ENCODE results near the gene MFSD6L.
A peak's percentile ranks its signal among the peaks of the same experiment; 100 is the strongest.

Gene MFSD6L

DNA sequence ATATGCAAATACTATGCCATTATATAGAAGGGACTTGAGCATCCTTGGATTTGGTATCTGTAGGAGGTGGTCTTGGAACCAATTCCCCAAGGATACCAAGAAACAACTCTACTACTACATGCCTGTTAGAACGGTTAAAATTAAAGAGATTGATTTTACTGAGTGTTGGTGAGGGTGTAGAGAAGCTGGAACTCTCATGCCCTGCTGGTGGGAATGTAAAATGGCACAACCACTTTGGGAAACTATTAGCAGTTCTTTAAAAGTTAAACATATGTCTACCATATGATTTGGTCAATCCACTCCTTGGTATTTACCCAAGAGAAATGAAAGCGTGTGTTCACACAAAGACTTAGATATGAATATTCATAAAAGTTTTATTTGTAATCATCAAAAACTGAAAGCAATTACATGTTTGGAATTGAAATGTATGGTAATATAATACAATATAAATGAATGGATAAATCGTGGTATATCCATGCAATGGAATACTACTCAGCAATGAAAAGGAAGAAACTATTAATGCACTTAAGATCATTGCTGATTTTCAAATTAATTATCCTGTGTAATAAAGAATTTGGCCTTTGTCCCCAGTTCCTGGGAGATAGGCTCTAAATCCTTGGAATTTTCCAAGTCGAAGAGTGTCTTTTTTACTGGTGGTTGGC lies 7.8 kb downstream of the MFSD6L start:
- DNase-seq, result no peak

DNA sequence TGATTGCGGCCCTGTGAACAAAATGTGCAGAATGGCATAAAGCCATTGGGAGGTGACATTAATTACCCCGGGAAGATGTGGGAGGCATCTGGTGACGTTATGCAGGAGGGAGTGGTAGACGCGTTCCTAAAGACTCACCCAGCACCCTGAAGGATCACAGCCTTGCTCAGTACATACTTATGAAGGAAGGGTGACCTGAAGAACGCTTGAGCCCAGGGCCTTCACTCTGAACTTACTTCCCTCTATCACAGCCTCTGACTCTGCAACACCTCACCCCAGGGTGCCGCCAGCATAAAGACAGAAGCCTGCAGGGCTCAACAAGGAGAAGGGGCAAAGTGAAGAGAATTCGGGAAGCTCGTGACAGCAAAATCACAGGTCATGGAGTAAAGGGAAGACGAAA lies 9.4 kb downstream of the MFSD6L start:
- DNase-seq, result no peak

DNA sequence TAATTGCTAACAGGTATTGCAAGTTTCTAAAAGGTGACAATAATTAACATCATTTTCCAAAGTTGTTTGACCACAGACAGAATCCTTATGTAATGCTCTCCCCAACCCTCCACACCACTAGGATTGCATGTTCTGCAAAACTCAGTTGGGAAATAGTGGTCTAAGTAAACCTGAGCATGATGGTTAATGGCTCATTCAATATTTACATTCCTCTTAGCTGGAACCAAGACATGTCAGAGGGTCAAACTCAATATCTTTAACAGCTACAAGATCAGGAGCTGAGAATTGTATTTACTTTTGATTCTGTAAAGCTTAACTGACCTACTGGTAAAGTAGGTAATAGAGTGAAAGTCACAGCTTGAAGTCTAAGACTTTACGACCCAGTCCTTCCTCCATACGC lies 10.2 kb downstream of the MFSD6L start:
- no peak for DNase-seq

DNA sequence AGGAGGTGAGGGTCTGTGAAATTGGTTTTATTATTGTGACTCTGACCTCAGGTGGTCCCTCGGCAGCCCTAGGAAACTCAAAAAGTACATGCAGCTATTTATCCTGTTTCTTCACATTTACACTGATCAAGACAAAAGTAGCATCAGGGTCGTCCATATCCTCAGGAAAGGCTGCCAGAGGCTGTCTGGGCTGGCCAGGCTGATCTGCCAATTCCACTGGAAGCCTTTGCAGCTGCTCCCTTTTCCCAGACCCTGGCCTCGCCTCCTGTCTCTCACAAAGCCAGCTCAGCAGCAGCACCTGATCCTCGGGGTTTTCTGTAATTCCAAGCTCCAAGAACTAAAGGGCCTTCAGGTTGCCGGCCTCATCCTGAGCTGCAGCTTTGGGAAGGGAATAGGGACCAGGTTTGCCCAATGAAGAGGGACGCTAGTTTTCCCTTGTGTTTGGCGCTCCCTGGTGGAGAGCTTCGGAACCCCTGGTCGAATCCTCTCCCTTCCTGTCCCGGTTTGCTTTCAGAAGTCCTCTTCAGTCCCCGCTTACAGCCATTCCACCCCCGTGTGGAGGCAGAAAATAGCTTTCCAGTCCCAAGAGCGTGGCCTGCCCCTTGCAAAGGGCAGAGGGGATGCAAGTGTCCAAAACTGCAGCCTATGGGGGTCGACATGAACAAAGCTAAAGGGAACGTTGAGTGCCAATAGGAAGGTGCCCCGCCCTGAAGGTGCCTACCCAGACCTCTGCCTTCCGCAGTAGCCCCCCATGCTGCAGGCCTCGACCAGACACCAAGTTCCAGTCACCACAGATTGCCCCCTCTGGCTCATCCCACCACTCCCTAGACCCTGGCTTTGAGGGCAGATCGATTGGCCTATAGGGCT lies 13.4 kb downstream of the MFSD6L start:
- DNase-seq, result peak; percentile 10

DNA sequence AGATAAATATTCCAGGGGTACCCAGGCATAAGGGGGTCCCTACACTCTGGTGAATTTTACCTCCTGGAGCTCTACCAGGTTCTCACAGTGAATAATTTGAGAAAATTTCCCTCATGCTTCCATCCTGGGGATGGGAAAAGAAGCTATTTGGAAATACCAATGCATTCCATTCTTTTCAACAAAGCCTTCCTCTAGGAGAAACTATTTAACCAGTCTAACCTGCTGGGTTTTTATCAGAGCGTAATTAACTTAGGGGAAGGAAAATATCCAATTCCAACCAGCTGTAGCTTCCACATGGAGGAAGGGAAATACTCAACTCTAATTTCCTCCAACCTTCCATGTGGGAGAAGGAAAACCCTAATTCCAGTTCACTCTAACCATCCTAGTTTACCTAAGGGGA lies 17.0 kb downstream of the MFSD6L start:
- DNase-seq, result no peak

DNA sequence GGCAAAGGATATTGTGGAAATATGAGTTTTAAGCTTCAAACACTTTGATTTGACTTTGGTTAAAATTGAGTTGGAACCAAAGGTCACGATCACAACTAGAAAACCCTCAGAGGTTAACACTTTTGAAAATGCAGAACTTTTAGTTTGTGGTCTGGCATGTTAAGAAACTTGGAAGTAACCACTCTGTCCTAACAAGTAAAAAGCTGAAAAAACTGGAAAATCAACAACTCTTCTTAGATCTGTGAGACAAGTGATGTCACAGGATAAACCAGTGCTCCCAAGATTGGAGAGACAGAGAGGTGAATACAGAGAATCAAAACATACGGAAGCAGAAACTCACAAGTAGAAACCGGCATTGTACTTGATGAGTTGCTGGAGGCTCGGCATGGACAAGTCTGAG lies 17.4 kb downstream of the MFSD6L start:
- no peak for DNase-seq

DNA sequence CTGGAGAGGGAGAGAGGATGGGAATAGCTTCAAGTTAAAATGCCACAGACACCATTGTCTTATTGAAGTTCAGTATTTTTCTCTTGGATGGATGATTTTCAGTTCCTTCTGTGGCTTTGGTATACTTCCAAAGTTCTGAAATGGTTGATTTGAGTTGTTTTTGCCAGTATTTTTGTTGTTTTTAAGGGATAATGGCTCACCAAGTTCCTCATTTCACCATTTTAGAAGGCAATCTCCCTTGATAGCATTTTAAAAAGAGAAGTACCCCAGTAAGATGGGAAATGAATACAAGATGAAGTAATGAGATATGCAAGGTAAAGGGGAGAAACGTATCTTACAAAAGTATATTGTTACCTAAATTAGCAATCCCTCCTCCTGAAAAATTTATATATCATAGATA lies 22.3 kb downstream of the MFSD6L start:
- DNase-seq, result no peak

DNA sequence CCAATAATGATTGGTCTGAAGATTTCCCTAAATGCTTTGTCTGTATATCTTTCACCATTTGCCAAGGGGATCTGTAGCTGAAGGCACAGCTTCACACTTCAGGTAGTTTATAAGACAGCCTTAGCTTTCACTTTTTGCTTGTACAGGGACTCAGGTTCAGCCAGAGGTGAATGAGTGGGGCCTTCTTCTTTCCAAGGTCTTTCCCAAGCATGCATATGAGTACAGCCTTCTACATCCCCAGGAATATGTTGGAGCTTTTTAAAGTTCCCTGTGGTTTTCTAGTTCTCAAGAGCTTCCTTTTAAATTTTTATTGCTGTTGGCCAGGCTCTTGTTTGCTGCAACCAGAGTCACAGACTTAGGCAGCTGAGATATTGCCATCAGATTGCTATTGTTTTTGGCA lies 22.9 kb downstream of the MFSD6L start:
- no peak for DNase-seq

DNA sequence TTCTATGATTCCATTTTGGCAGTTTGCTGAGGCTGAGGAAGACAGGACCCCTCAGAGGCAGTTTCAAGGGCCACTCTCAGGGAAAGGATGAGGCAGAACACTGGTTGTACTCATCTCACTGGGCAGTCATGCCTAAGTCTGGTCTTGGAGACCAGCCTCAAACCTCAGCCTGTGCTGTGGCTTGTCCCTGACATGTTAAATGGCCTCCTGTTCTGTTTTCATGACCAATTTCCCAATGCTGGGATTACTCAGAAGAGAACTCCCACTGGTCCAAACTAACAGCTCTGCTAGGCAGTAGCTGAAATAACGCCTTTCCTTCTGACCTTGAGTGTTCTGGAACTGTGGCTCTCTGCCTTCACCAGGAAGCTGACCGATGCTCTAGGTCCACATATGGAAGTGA lies 32.4 kb downstream of the MFSD6L start:
- DNase-seq, result no peak

DNA sequence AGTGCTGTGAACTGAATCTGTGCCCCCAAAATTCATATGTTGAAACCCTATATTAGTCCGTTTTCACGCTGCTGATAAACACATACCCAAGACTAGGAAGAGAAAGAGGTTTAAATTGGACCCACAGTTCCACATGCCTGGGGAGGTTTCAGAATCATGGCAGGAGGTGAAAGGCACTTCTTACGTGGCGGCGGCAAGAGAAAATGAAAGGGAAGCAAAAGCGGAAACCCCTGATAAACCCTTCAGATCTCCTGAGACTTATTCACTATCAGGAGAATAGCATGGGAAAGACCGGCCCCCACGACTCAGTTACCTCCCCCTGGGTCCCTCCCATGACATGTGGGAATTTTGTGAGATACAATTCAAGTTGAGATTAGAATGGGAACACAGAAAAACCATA lies 37.2 kb downstream of the MFSD6L start:
- no peak for DNase-seq

DNA sequence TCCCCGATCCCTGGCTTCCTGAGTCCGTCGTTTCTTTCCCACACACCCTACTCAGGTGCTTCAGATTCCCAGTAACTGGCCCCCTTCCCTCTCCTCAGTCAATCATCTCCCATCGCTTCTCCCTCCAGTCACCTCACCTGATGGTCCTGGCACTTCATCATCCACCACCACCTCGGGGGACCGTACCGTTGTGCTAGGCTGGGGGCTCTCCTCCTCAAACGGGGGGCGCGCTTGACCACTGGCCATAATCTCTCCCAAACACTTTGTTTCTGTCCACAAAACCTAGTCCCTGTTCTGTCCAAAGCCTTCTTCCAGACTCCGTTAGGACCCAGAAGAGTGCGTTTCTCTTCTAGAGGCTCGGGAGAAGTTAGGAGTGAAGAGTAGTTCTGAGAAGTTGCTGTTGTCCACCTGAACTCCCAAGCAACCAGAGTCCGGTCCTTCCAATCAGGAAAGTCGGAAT lies 41.0 kb downstream of the MFSD6L start, which contains the start of gene SPDYE4:
TSS of gene SPDYE4 (minus strand) at position 410 of the 460 bp plus-strand sequence. CDS start at position 246, 164 bp downstream.
- no peak for DNase-seq

DNA sequence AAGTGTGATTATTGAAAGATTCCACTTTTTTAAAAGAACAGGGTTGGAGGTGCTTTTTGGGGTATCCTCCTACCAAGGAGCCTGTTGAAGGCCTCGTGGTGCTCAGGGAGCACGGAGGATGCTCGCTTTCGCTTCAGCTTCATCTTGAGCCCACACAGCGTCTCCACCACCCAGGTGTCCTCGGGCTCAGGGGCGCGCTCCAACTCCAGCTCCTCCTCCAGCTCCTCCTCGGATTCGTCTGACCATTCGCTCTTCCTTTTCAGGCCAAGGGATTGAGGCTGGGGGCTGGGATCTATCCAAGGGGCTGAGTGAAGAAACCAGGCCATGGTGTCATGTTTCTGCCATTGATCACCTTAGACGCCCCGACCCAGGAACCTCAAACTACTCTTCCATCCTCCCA lies 42.0 kb downstream of the MFSD6L start:
- no peak for DNase-seq

DNA sequence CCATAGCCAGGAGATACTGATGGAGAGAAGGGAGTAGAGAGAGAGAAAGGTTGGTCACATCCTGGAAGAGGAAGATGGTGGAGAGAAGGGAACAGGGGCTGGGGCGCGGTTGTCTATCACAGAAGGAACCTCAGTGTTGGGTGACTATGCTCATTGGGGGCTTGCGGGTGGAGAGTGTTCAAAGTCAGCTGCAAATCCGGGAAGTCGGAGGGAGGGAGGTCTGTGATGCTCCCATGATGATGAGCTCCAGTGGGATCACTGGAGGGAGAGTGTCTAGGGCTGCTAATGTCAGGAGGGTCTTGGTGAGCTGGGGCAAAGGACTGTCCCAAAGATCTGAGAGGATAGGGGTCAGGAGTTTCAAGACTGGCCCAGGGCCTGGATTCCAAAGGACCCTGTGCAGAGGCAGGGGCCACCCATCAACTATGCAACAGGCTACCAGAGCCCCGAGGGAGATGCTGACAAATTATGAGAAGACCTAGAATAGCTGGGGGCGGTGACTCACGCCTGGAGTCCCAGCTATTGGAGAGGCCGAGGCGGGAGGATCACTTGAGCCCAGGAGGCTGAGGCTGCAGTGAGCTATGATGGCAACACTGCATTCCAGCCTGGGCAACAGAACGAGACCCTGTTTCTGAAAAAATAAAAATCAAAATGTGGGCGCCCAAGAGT lies 43.4 kb downstream of the MFSD6L start:
- DNase-seq, result no peak

DNA sequence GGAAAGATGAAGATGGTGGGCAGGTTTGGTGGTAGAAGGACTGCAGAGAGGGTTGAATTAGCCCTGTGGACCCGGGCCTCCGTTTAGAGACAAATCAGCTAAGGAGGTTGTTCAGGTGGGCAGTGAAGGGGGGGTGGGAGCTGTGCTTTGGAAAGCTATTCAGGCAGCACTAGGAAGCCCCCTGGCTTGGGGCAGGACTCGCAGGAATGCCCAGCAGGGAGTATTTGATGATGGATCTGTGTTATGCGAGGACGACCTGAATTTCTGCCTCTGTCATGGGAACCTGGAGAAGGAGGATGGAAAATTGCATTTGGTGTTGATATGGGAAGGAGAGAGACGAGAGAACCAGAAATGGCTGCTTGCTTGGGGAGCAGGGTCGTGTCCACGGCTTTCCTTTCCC lies 44.3 kb downstream of the MFSD6L start:
- DNase-seq, result no peak

DNA sequence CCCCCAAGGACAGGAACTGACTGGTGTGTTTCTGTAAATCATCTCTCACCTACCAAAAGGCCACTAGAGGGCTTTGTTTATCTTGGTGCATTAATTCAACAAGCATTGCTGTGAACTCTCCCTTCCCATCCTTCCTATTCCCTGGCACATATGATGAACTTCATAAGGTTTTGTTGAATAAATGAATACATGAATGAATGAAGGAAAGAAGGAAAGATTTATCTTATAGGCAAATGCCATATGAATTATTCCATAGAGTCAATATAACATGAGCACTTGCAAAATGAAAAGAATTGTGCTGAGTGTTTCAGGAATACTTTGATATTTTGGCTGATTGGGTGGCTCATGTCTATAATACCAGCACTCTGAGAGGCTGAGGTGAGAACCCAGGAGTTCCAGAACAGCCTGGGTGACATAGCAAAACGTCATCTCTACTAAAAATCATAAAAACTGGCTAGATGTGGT lies 45.2 kb downstream of the MFSD6L start:
- DNase-seq, result no peak

DNA sequence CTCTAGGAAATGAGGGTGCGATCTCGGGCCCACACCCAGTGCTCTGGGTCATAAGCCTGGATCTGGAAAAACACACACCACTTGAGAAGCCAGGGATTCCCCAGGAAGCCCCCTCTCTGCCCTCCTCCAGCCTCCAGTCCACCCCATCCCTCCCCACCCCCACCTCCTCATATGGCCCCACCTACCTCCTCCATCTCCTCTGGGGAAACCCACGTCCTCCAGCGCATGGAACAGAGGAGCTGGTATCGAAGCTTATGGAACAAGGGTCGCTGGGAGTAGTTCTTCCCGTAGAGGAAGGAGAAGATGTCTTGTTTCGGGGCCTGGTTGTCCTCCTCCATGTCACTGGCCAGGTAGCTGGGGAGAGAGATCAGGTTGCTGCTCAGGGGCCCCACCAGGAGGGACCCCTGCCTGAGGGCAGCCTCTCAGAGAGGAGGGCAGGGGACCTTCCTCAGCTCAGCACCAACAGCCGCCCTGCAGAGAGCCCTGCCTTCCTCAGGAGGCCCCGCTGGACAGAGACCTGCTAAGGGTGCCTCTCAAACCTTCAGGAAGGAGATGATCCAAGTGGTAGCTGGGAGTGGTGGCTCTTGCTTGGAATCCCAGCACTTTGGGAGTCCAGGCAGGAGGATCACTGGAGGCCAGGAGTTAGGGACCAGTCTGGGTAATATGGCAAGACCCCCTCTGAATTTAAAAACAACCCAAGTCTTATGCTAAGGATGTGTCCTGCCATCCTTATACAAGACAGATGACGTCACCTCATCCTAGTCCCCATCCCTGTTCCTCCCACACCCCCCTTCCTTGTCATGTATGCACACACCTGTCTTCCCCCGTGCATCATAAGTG lies 45.8 kb downstream of the MFSD6L start:
- no peak for DNase-seq

DNA sequence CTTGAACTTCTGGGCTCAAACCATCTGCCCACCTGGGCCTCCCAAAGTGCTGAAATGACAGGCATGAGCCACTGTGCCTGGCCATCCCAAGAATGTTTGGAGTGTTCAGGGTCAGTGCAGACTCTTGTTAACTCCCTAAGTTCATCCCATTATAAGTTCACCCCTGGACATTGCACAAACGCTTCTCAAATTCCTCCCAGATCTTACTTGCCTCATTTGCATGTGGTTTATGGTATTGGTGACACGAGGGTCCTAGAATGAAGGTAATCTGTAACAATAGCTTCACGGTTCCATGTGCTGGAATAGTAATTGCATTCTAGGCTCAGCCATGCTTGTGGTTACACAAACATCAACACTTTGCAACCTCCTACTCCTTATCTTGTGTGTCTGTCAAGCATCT lies 49.5 kb downstream of the MFSD6L start:
- DNase-seq, result no peak

DNA sequence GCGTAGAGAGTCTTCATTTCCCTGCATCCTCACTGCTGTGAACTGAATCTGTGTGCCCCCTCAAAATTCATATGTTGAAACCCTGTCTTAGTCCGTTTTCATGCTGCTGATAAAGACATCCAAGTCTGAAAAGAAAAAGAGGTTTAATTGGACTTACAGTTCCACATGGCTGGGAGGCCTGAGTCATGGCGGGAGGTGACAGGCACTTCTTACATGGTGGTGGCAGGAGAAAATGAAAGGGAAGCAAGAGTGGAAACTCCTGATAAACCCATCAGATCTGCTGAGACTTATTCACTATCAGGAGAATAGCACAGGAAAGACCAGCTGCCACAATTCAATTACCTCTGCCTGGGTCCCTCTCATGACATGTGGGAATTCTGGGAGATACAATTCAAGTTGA lies 51.4 kb downstream of the MFSD6L start:
- no peak for DNase-seq

Measured in NCI-H2107 (cell line).